Cardiac muscle cell (in vitro differentiated cells and primary cell): ENCODE measurements around the gene GLCE. TPM values are rescaled to one million over a fixed set of nuclear protein-coding genes. Genes with fewer than 3 reads are reported as not detected.

Experiments used
- DNase-seq, 2 donors: peaks; one replicate each; pipeline versions ENCODE4 v3.0.0 to v3.0.0-alpha.2; 2010 to 2017; ENCODE audit warnings: low read depth in 1 of 2, low spot score in 1 of 2
- H3K27ac ChIP-seq: fragments of 200-600 bp; sonication (generic); 2 replicates; pipeline ENCODE4 v1.5.1; 2016
- H3K27me3 ChIP-seq: fragments of 200-600 bp; sonication (generic); 2 replicates; pipeline ENCODE4 v1.6.0; 2016; ENCODE audit warnings: control low read depth
- H3K36me3 ChIP-seq: fragments of 200-600 bp; sonication (generic); 2 replicates; pipeline ENCODE4 v1.5.1; 2016; ENCODE audit warnings: control low read depth
- H3K4me1 ChIP-seq: fragments of 200-600 bp; sonication (generic); 2 replicates; pipeline ENCODE4 v1.8.1; 2017; ENCODE audit warnings: low read depth, mild to moderate bottlenecking, mixed run types
- H3K4me3 ChIP-seq: fragments of 200-600 bp; sonication (generic); 2 replicates; pipeline ENCODE4 v1.5.1; 2016; ENCODE audit warnings: mild to moderate bottlenecking
- H3K9me3 ChIP-seq: fragments of 200-600 bp; sonication (generic); 2 replicates; pipeline ENCODE4 v1.5.1; 2017; ENCODE audit warnings: low read depth, mild to moderate bottlenecking, control low read depth
- polyA plus RNA-seq: library from polyadenylated mRNA; unstranded; fragments of >200 nt; fragmentation: Nextera tagmentation; extraction: Ambion mirVana; gene quantifications from 2 replicates; pipeline ENCODE4 v1.2.1, GENCODE V29; 2016
- total RNA-seq: library from RNA; depleted of rRNA; stranded (reverse); fragments of >200 nt; gene quantifications from 2 replicates; pipeline ENCODE4 v1.2.3, GENCODE V29; 2016
- TF ChIP-seq, protein P1 (sequence below): IDR thresholded peaks from 2 replicates; pipeline ENCODE4 v1.5.1; 2012; ENCODE audit warnings: low read depth, mild to moderate bottlenecking, low read length

Gene GLCE
- total and polyA plus RNA-seq, 2 experiments from 2014 or later, result 6.1 to 9.3 TPM

DNA sequence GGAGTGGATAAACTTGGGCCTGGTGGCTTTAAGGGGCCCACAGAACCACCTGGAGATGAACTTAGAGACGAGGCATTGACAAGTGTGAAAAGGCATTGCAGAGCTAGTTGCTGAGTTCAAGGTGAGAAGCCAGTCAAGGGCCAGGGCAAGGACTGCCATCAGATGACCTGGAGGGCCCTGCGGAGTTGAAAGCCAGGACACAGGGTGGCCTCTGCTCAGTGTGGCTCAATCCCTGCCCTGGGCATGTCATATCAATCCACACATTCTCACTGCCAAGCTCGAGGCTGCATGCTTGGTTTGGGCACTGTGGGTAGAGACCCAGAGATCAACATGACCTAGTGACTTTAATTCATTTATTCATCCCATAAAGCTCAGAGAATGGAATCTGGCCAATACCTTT lies 147.5 kb downstream of the GLCE start:
- H3K27ac ChIP-seq, result no peak overlapping the region
- TF ChIP-seq, protein P1, sequence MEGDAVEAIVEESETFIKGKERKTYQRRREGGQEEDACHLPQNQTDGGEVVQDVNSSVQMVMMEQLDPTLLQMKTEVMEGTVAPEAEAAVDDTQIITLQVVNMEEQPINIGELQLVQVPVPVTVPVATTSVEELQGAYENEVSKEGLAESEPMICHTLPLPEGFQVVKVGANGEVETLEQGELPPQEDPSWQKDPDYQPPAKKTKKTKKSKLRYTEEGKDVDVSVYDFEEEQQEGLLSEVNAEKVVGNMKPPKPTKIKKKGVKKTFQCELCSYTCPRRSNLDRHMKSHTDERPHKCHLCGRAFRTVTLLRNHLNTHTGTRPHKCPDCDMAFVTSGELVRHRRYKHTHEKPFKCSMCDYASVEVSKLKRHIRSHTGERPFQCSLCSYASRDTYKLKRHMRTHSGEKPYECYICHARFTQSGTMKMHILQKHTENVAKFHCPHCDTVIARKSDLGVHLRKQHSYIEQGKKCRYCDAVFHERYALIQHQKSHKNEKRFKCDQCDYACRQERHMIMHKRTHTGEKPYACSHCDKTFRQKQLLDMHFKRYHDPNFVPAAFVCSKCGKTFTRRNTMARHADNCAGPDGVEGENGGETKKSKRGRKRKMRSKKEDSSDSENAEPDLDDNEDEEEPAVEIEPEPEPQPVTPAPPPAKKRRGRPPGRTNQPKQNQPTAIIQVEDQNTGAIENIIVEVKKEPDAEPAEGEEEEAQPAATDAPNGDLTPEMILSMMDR, result no peak
- no peaks in the 10 kb centered on the region for H3K36me3 ChIP-seq
- no peak for DNase-seq
- no peak overlapping the region for H3K4me3 ChIP-seq
- no peaks in the 10 kb centered on the region for H3K4me1 ChIP-seq
- H3K27me3 ChIP-seq, result no peaks in the 10 kb centered on the region
- no peaks in the 10 kb centered on the region for H3K9me3 ChIP-seq

DNA sequence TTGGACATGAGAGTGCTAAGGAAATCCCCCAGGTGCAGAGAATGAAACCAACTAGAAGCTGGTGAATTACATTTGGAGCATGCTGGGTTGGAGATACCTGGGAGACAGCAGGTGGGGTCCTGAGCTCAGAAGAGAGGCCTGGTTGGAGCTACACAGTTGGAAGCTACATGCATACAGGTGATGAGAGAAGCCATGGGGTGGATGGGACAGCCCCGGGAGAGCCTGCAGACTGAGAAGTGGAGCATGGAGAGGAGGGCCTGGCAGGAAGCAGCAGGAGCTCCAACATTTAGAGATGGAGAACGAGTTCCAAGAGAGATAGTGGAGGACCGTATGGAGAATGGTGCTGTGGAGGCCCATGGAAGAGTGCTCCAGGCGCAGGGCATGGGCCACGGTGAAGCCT lies 148.5 kb downstream of the GLCE start:
- H3K9me3 ChIP-seq, result no peaks in the 10 kb centered on the region
- no peak overlapping the region for H3K4me3 ChIP-seq

DNA sequence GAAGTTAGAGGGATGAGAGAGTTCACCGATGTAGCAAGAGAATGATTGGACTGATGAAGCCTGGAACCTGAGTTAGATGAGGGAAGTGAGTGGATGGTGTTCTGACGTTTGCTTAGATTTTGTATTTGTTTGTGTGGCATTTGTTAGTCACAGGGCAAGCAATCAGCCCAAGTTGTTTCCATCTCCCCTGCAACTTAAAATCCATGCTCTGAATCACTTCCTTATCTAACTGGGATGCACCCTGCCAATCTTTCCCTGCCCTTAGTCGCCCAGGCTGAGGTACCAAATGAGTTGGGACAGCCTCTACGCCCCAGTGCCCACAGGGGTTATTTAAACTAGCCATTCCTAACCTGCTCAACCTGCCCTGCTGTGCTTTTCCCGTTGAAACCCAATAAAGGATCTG lies 150.9 kb downstream of the GLCE start:
- Histone ChIP-seq H3K4me1 (no peaks in the 10 kb centered on the region), H3K4me3 (no peak overlapping the region), H3K27ac (no peak overlapping the region), H3K9me3 (no peaks in the 10 kb centered on the region), H3K27me3 (no peaks in the 10 kb centered on the region), H3K36me3 (no peaks in the 10 kb centered on the region)
- no peak for DNase-seq
- TF ChIP-seq, protein P1, result no peak

More for the DNA sequence above, 148.5 kb downstream of the GLCE start:
- H3K4me1 ChIP-seq, result no peaks in the 10 kb centered on the region
- H3K36me3 ChIP-seq, result no peaks in the 10 kb centered on the region
- H3K27ac ChIP-seq, result no peak overlapping the region
- TF ChIP-seq, protein P1, result no peak
- H3K27me3 ChIP-seq, result no peaks in the 10 kb centered on the region
- no peak for DNase-seq

DNA sequence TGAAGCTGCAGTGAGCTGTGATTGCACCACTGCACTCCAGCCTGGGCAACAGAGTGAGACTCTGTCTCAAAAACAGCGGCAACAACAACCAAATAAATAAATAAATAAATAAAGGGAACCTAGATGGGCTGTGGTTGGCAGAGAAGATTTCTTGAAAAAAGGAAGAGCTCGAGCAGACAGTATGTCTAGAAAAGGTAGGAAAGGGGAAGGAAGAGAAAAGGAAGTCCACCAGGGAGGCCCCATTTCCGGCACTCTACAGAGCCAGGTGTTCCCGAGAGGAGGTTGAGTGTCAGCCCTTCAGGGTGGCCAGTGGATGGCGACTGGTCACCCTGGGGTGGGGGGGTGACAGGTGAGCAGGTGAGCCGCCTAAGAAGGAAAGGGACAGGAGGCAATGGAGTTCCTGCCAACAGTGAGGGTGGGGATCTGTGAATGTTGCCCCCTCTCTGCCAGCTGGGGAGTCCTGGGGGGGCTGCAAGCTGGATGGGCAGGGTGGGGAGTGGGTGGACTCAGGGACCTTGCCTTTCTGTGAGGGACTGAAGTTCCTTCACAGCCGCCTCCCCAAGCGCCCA lies 153.1 kb downstream of the GLCE start:
- DNase-seq, result no peak
- Histone ChIP-seq H3K4me1 (no peaks in the 10 kb centered on the region), H3K9me3 (no peaks in the 10 kb centered on the region), H3K36me3 (no peaks in the 10 kb centered on the region), H3K27ac (no peak overlapping the region), H3K27me3 (no peaks in the 10 kb centered on the region), H3K4me3 (no peak overlapping the region)
- TF ChIP-seq, protein P1, result no peak

DNA sequence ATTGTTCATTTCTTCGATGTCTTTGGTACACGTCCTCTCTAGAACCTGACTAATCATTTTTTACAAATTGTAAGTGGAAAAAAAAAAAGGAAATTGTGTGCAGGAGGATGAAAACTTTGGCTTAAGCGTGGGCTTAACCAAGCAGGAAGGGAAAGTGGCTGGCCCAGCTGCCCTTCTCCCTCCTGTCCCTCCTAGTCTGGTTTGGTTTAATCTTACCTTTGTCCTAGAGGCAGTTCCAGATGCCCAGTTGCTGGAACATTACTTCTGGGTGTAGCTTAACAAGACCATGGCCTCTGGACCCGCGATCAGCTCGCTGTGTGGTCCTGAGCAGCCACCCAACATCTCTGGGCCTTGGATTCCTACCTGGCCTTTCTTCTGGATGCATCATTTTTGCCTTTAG lies 153.7 kb downstream of the GLCE start:
- Histone ChIP-seq H3K9me3 (no peaks in the 10 kb centered on the region), H3K4me3 (no peak overlapping the region), H3K4me1 (no peaks in the 10 kb centered on the region), H3K36me3 (no peaks in the 10 kb centered on the region), H3K27ac (no peak overlapping the region), H3K27me3 (no peaks in the 10 kb centered on the region)
- TF ChIP-seq, protein P1, result no peak
- no peak for DNase-seq
